ENCODE measurements around the gene ZSCAN29. TPM values are rescaled to one million over a fixed set of nuclear protein-coding genes. Genes with fewer than 3 reads are reported as not detected.

The ZSCAN29 gene
- total RNA-seq, 1 donor from 2014 or later: 27.8 TPM

GRCh38 chr15:43325039-43325684 lies 45.7 kb downstream of the ZSCAN29 start:
- Histone ChIP-seq H4K20me1 (ENCODE audit: insufficient read depth, low read length) (peaks cover 17% of the 10 kb centered on the region), H2AFZ (ENCODE audit: low read depth, low read length) (no peak overlapping the region), H3K4me3 (ENCODE audit: insufficient read depth, low read depth, low read length) (no peak overlapping the region), H3K27ac (ENCODE audit: low read depth, low read length) (no peak overlapping the region), H3K36me3 (ENCODE audit: insufficient read depth, low read length) (no peaks in the 10 kb centered on the region), H3K9me3 (ENCODE audit: insufficient read depth, low read depth, low read length) (no peaks in the 10 kb centered on the region), H3K4me1 (ENCODE audit: insufficient read depth, low read length) (peaks cover 12% of the 10 kb centered on the region), H3K79me2 (ENCODE audit: insufficient read depth, low read length) (peaks cover 18% of the 10 kb centered on the region), H3K27me3 (ENCODE audit: insufficient read depth, low read length) (peaks cover 2% of the 10 kb centered on the region), H3K4me2 (ENCODE audit: low read length) (no peak overlapping the region), H3K9ac (ENCODE audit: low read length) (no peak overlapping the region)
- TF ChIP-seq CTCF (IDR thresholded peaks at IDR 0.05; ENCODE audit: insufficient read depth, low read depth, low read length): no peak
- TF ChIP-seq EZH2 (IDR thresholded peaks at IDR 0.05; ENCODE audit: insufficient read depth, low read length): no peak
- Mint-ChIP-seq H3K27ac (ENCODE audit: unreplicated experiment) (no peak overlapping the region), H3K4me3 (ENCODE audit: unreplicated experiment) (no peak overlapping the region), H3K4me1 (ENCODE audit: low read depth, unreplicated experiment) (peaks cover 10% of the 10 kb centered on the region), H3K9me3 (ENCODE audit: unreplicated experiment) (no peaks in the 10 kb centered on the region), H3K27me3 (ENCODE audit: low read depth, unreplicated experiment) (peaks cover 29% of the 10 kb centered on the region), H3K36me3 (ENCODE audit: low read depth, unreplicated experiment) (peaks cover 3% of the 10 kb centered on the region)
- FAIRE-seq: no peak
- DNase-seq (ENCODE audit: low read depth): no peak

GRCh38 chr15:43318990-43319771 lies 51.7 kb downstream of the ZSCAN29 start:
- Mint-ChIP-seq H3K36me3 (ENCODE audit: low read depth, unreplicated experiment) (no peaks in the 10 kb centered on the region), H3K27me3 (ENCODE audit: low read depth, unreplicated experiment) (peaks cover 33% of the 10 kb centered on the region), H3K27ac (ENCODE audit: unreplicated experiment) (no peak overlapping the region), H3K4me1 (ENCODE audit: low read depth, unreplicated experiment) (no peaks in the 10 kb centered on the region), H3K9me3 (ENCODE audit: unreplicated experiment) (no peaks in the 10 kb centered on the region), H3K4me3 (ENCODE audit: unreplicated experiment) (no peak overlapping the region)
- Histone ChIP-seq H3K27me3 (ENCODE audit: insufficient read depth, low read length) (peaks cover 2% of the 10 kb centered on the region), H3K27ac (ENCODE audit: low read depth, low read length) (no peak overlapping the region), H2AFZ (ENCODE audit: low read depth, low read length) (no peak overlapping the region), H3K4me2 (ENCODE audit: low read length) (no peak overlapping the region), H3K4me1 (ENCODE audit: insufficient read depth, low read length) (peaks cover 3% of the 10 kb centered on the region), H3K9me3 (ENCODE audit: insufficient read depth, low read depth, low read length) (peaks cover 4% of the 10 kb centered on the region), H3K79me2 (ENCODE audit: insufficient read depth, low read length) (no peaks in the 10 kb centered on the region), H3K9ac (ENCODE audit: low read length) (no peak overlapping the region), H3K36me3 (ENCODE audit: insufficient read depth, low read length) (no peaks in the 10 kb centered on the region), H4K20me1 (ENCODE audit: insufficient read depth, low read length) (no peaks in the 10 kb centered on the region), H3K4me3 (ENCODE audit: insufficient read depth, low read depth, low read length) (no peak overlapping the region)
- no peak for TF ChIP-seq EZH2 (IDR thresholded peaks at IDR 0.05; ENCODE audit: insufficient read depth, low read length)
- TF ChIP-seq CTCF (IDR thresholded peaks at IDR 0.05; ENCODE audit: insufficient read depth, low read depth, low read length): no peak
- no peak for DNase-seq (ENCODE audit: low read depth)
- no peak for FAIRE-seq

All from astrocyte (in vitro differentiated cells and primary cell).